ENCODE data around the gene PHLDB2. TPM values are rescaled to one million over a fixed set of nuclear protein-coding genes. Genes with fewer than 3 reads are reported as not detected.

PHLDB2 gene
- total and polyA plus RNA-seq, 2 of the 8 experiments (the other 6 are each of a cell fraction or from before 2014, with no cell fraction given): 5.8 to 22.6 TPM

DNA sequence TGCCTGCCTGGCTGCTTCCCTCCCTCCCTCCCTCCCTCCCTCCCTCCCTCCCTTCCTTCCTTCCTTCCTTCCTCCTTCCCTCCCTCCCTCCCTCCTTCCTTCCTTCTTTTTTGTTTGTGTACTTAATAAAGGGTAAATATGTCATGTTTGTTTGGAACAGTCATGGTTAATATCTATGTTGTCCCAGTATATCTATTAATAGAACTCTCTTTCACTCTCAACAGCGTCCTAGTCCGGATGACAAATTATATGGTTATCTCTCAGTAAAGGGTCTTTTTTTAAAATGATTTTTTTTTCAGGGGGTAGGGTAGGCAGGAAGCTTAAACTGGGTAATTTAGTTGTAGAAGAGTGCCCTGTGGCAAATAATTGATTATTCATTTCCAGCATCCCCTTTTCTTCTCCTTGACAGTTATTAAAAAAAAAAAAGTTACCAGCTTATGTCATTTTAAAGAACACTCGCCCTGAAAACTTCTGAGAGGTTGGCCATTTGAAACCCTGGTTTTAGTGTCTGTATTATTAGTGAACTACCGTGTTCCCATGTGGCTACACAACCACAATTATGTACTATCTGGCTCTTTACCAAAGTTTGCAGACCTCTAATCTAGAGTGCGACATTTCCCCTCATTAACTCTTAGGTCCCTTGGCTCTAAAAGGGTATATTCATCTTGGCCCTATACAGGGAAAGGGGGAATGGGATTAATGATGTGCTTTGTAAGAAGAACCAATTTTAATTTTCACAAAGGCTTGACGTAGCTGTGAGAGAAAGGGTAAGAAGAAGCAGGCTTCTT, 153.3 kb downstream of the PHLDB2 start:
- Histone ChIP-seq H2BK5ac (ENCODE audit: low read depth, low read length) (no peak overlapping the region), H3K56ac (replicated peaks; ENCODE audit: insufficient read length, low read depth, low read length) (no peak overlapping the region), H2AK5ac (ENCODE audit: low read depth, low read length) (no peak overlapping the region), H3K4me1 (replicated peaks in 1 of 4; ENCODE audit: control insufficient read depth in 3 of 4, insufficient read depth in 4 of 4, low read length in 3 of 4) (no peaks in the 10 kb centered on the region), H2BK120ac (replicated peaks; ENCODE audit: low read depth, low read length) (no peak overlapping the region), H2AFZ (ENCODE audit: low read length) (no peak overlapping the region), H3K4me2 (ENCODE audit: insufficient read depth in 1 of 2, low read depth in 2 of 2, low read length in 2 of 2) (no peak overlapping the region), H3K9me3 (ENCODE audit: insufficient read depth in 2 of 2, low read depth in 1 of 2, low read length in 1 of 2) (no peaks in the 10 kb centered on the region), H3K27me3 (replicated peaks in 1 of 4; ENCODE audit: control insufficient read depth in 3 of 4, extremely low read depth in 1 of 4, insufficient read depth in 3 of 4, low read length in 3 of 4) (no peaks in the 10 kb centered on the region), H3K4ac (replicated peaks; ENCODE audit: insufficient read length, low read depth, low read length) (no peak overlapping the region), H3K79me1 (ENCODE audit: low read depth, low read length) (no peaks in the 10 kb centered on the region), H2BK15ac (ENCODE audit: low read length) (no peak overlapping the region), H3K9ac (replicated peaks in 1 of 4; ENCODE audit: extremely low read depth in 1 of 4, low read depth in 3 of 4, low read length in 3 of 4) (no peak overlapping the region), H2BK12ac (ENCODE audit: low read depth, low read length) (no peak overlapping the region), H4K8ac (ENCODE audit: extremely low read depth, insufficient read depth, low read length) (no peak overlapping the region), H3K27ac (ENCODE audit: low read depth, low read length) (no peak overlapping the region), H3K4me3 (ENCODE audit: extremely low read depth in 1 of 4, insufficient read depth in 2 of 4, low read depth in 3 of 4, low read length in 4 of 4) (no peak overlapping the region), H4K5ac (ENCODE audit: insufficient read length, low read depth, low read length) (no peak overlapping the region), H2BK20ac (ENCODE audit: low read length) (no peak overlapping the region), H3K23me2 (ENCODE audit: low read depth, low read length) (no peaks in the 10 kb centered on the region; the same call in 1 of the 2 replicates), H3K36me3 (ENCODE audit: control insufficient read depth in 2 of 4, insufficient read depth in 4 of 4, low read length in 3 of 4) (no peaks in the 10 kb centered on the region), H3K79me2 (ENCODE audit: control insufficient read depth in 1 of 2, insufficient read depth in 2 of 2, low read length in 2 of 2) (no peaks in the 10 kb centered on the region), H3K23ac (ENCODE audit: insufficient read length) (no peak overlapping the region), H3K14ac (ENCODE audit: insufficient read length) (no peak overlapping the region), H3K18ac (ENCODE audit: extremely low read depth, low read length) (no peak overlapping the region), H4K91ac (replicated peaks; ENCODE audit: insufficient read length, low read length) (no peak overlapping the region), H4K20me1 (replicated peaks in 1 of 2; ENCODE audit: control insufficient read depth in 1 of 2, insufficient read depth in 2 of 2, low read length in 2 of 2) (no peaks in the 10 kb centered on the region)
- FAIRE-seq: no peak
- TF ChIP-seq SIX5 (IDR thresholded peaks at IDR 0.05; ENCODE audit: low read depth, low read length) (no peak), CTBP2 (IDR thresholded peaks at IDR 0.05; ENCODE audit: borderline replicate concordance, insufficient read depth, insufficient read length, low read length) (no peak), BRCA1 (IDR thresholded peaks at IDR 0.05; ENCODE audit: low read depth, low read length) (no peak), SIRT6 (IDR thresholded peaks at IDR 0.05; ENCODE audit: low read length) (no peak), EGR1 (IDR thresholded peaks at IDR 0.05; ENCODE audit: borderline replicate concordance, low read depth, low read length) (no peak), TAF1 (IDR thresholded peaks at IDR 0.05; ENCODE audit: low read depth, low read length) (no peak), NANOG (IDR thresholded peaks at IDR 0.05; ENCODE audit: insufficient read depth, low read depth, low read length, poor library complexity, severe bottlenecking) (no peak)
- TF ChIP-seq, protein P1, sequence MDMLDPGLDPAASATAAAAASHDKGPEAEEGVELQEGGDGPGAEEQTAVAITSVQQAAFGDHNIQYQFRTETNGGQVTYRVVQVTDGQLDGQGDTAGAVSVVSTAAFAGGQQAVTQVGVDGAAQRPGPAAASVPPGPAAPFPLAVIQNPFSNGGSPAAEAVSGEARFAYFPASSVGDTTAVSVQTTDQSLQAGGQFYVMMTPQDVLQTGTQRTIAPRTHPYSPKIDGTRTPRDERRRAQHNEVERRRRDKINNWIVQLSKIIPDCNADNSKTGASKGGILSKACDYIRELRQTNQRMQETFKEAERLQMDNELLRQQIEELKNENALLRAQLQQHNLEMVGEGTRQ (IDR thresholded peaks at IDR 0.05; ENCODE audit: low read length): no peak
- WGBS, 2 experiments (ENCODE audit: extremely low coverage in 1 of 2, insufficient coverage in 1 of 2, insufficient read length in 1 of 2, insufficient replicate concordance in 2 of 2, low coverage in 1 of 2, low lambda C conversion rate in 2 of 2, missing lambda C conversion rate in 1 of 2): 90% methylated on average over 6 of the region's 6 CpGs; no CpG with 5 or more reads in 1 of the 2 experiments
- DNase-seq (ENCODE audit: low read depth in 1 of 2, low spot score in 2 of 2): no peak
- ChIA-PET CTCF (ENCODE audit: partially characterized antibody) (interaction anchor here (0.6 to 12.0 kb wide), 37 partner anchors 10 to 421 kb away, joined by 3 to 384 read pairs (median 7); partner anchors contain the start of genes ABHD10, TAGLN3 and TMPRSS7), POLR2A (ENCODE audit: partially characterized antibody) (interaction anchor here (1.0 to 2.2 kb wide), 4 partner anchors 9 to 34 kb away, joined by 3 to 22 read pairs (median 7); partner anchors contain the start of genes ABHD10 and TAGLN3)

All from H1 (cell line).